ENCODE results near the gene SLC6A8.
"Not testable (repeated sequence)": the region's sequence is repeated elsewhere in the genome, so short reads cannot be mapped to it uniquely, and the experiment has no call there.

SLC6A8 gene

DNA sequence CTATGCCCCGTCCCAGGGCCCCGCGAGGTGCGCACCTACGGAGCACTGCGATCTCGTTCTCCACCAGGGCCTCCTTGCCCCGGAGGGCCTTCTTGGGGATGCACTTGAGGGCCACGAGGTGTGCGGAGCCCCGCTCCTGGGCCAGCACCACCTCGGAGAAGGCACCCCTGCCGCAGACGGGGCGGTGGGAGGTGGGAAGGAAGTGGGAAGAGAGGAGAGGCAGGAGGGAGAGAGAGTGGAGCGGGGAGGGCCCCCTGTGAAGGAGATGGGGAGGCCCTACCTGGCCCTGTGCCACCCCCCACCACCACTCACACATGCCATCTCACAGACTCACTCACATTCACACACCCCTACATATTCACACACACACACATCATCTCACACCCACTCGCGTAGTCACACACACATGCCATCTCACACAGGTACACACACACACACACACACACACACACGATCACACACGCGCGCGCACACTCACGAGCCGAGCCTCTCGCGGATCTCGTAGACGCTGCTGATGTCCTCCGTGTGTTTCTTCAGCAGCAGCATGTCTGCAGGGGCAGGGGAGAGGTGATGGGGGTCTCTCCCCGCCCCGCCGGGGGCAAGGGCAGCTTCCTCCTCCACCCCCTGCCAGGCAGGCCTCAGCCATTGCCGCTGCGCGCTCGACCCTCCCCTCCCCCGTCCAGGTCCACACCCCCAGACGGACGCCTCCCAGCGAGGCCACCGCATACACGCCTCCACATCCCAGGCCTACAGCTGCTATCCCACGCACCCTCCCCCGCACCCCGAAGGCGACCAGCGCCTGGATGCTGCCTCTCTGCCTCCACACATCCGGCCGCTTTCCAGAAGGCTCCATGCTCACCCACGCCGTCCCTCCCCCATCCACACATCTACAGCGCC, 14.9 kb upstream of the SLC6A8 start:
- Histone ChIP-seq H3K36me3 (ENCODE audit: insufficient read depth, low read length) (no peaks in the 10 kb centered on the region), H3K4me1 (ENCODE audit: insufficient read depth, low read length) (no peaks in the 10 kb centered on the region; the same call in 1 of the 2 replicates), H3K9me3 (ENCODE audit: control insufficient read depth, insufficient read depth, low read length) (no peaks in the 10 kb centered on the region), H3K9ac (ENCODE audit: low read depth, low read length) (peak overlapping the region; percentile 11; the same call in 1 of the 2 replicates)

DNA sequence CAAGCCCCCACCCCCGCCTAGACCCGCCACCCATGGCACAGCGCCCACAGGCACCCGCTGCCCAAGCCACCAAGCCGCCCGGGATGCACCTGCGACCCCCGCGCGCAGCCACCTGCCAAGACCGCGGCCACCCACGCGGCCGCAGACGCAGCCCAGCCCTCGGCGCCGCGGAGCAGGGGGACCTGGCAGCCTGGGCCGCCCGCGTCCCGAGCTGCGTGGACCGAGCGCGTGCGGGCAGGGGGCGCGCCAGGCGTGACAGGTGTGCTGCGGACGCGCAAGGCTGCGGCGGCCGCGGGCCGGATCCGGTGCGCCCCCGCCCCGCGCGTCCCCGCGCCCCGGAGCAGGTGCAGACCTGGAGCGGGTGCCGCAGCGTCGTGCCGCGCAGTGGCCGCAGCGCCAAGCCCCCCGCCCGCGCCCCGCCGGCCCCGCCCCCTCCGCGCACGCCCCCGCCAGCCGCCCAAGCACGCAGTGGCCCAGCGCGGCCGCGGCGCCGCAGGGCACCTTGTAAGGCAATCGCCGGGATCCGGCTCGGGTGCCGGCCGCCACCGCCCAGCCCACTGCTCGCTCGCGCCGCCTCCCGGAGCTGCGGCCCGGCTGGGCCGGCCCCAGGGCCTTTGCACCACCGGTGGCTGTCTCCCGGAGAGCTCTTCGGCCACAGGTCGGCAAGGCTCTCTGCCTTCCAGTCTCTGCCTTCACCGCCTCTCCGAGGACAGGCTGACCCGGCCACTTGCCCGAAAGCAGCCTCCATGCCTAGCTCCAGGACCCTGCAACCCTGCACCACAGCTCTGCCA, 14.1 kb upstream of the SLC6A8 start, which contains the start of gene PNCK:
PNCK (minus strand) TSS at position 386 of the 791 bp plus-strand sequence. CDS start 737 bp downstream, outside the sequence.
- no peaks in the 10 kb centered on the region for H3K9me3 ChIP-seq (ENCODE audit: control insufficient read depth, insufficient read depth, low read length)
- H3K36me3 ChIP-seq (ENCODE audit: insufficient read depth, low read length), result no peaks in the 10 kb centered on the region
- H3K4me1 ChIP-seq (ENCODE audit: insufficient read depth, low read length), result no peaks in the 10 kb centered on the region; the same call in 1 of the 2 replicates
- peak within 1 kb of the TSS; percentile 11; the same call in 1 of the 2 replicates for H3K9ac ChIP-seq (ENCODE audit: low read depth, low read length)

- Histone ChIP-seq H3K9me3 (ENCODE audit: control insufficient read depth, insufficient read depth, low read length) (no peaks in the 10 kb centered on the region), H3K36me3 (ENCODE audit: insufficient read depth, low read length) (no peaks in the 10 kb centered on the region), H3K9ac (ENCODE audit: low read depth, low read length) (no peak overlapping the region), H3K4me1 (ENCODE audit: insufficient read depth, low read length) (no peaks in the 10 kb centered on the region; the same call in 1 of the 2 replicates)
These were observed 13.4 kb upstream of the SLC6A8 start for GRCh38 chrX:153674219-153674851.

DNA sequence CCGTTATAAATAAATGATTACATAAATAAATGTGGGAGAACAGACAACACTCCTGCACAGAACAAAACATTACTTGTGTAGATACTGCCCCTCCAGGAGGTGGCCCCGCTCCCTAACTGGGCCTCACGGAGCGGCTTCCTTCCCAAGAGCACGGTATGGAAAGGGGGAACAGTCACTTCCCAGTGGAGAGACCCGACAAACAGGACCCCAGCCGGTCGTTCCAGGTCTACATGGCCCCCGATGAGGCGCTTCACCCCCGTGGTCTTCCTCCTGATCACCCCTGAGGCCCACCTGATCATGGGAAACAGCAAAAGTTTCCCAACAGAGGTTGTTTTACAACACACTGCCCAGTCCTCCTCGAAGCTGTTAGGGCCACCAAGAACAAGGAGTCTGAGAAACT, 6.6 kb upstream of the SLC6A8 start:
- no peak overlapping the region for H3K9ac ChIP-seq (ENCODE audit: low read depth, low read length)
- H3K9me3 ChIP-seq (ENCODE audit: control insufficient read depth, insufficient read depth, low read length), result peaks cover 4% of the 10 kb centered on the region
- peaks cover 13% of the 10 kb centered on the region; the same call in 1 of the 2 replicates for H3K4me1 ChIP-seq (ENCODE audit: insufficient read depth, low read length)
- H3K36me3 ChIP-seq (ENCODE audit: insufficient read depth, low read length), result no peaks in the 10 kb centered on the region

DNA sequence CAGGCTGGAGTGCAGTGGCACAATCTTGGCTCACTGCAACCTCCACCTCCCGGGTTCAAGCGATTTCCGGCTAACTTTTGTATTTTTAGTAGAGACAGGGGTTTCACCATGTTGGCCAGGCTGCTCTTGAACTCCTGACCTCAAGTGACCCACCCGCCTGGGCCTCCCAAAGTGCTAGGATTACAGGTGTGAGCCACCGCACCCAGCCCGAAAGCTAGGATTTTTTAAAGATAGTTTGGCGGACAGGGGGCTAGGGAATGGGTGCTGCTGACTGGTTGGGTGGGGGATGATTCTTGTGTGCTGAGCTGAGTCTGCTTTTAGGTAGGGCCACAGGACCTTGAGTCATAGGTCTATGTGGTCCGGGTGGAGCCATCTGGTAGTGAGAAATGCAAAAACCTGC, 4.2 kb upstream of the SLC6A8 start:
- H3K9me3 ChIP-seq (ENCODE audit: control insufficient read depth, insufficient read depth, low read length); H3K9ac ChIP-seq (ENCODE audit: low read depth, low read length): not testable (repeated sequence)

DNA sequence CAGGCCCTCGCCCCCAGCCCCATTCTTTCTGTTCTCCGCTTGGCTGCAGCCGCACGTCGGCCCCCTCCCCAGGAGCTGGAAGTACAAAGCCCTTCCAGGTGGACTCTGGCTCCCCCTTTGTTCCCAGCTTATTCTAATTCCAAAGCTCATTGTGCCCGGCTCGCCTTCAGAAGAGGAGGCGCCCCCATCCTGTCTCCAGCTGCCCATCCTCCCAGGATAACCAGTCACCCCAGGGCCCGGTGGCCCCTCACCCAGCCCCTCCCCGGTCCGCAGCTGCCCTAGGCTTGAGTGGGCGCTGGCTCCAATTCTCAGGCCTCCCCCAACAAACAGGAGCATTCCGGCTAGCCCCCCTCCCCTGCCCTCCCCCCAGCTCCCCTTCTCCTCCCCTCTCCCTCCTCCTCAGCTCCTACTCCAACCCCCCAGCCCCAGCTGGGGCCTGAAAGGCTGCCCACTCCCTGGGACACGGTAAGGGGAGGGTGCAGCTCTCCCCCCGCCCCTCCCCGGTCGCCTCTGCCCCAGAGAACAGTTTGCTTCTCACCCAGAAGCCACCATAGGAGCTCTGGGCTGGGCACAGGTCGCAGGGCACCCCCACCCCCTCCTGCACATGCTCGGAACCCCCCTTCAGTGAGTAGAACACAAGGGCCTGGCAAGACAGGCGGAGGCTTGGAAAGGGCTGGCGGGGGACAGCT, 3.1 kb upstream of the SLC6A8 start:
- Histone ChIP-seq H3K4me1 (ENCODE audit: insufficient read depth, low read length) (peaks cover 13% of the 10 kb centered on the region; the same call in 1 of the 2 replicates), H3K9ac (ENCODE audit: low read depth, low read length) (peak overlapping the region; percentile 50; the same call in 1 of the 2 replicates), H3K36me3 (ENCODE audit: insufficient read depth, low read length) (no peaks in the 10 kb centered on the region), H3K9me3 (ENCODE audit: control insufficient read depth, insufficient read depth, low read length) (peaks cover 4% of the 10 kb centered on the region)

More for the DNA sequence above, 4.2 kb upstream of the SLC6A8 start:
- peaks cover 13% of the 10 kb centered on the region; the same call in 1 of the 2 replicates for H3K4me1 ChIP-seq (ENCODE audit: insufficient read depth, low read length)
- not testable (repeated sequence) for H3K36me3 ChIP-seq (ENCODE audit: insufficient read depth, low read length)

GRCh38 chrX:153685156-153685536, 2.6 kb upstream of the SLC6A8 start:
- peaks cover 17% of the 10 kb centered on the region; the same call in 1 of the 2 replicates for H3K4me1 ChIP-seq (ENCODE audit: insufficient read depth, low read length)
- H3K36me3 ChIP-seq (ENCODE audit: insufficient read depth, low read length), result no peaks in the 10 kb centered on the region; the same call in 1 of the 2 replicates
- peaks cover 4% of the 10 kb centered on the region for H3K9me3 ChIP-seq (ENCODE audit: control insufficient read depth, insufficient read depth, low read length)
- H3K9ac ChIP-seq (ENCODE audit: low read depth, low read length), result peak overlapping the region; percentile 50

- Histone ChIP-seq H3K4me1 (ENCODE audit: insufficient read depth, low read length) (peaks cover 17% of the 10 kb centered on the region; the same call in 1 of the 2 replicates), H3K9me3 (ENCODE audit: control insufficient read depth, insufficient read depth, low read length) (peaks cover 4% of the 10 kb centered on the region), H3K9ac (ENCODE audit: low read depth, low read length) (peak overlapping the region; percentile 29; the same call in 1 of the 2 replicates), H3K36me3 (ENCODE audit: insufficient read depth, low read length) (no peaks in the 10 kb centered on the region; the same call in 1 of the 2 replicates)
These were observed 1.7 kb upstream of the SLC6A8 start for GRCh38 chrX:153685751-153686696.

- Histone ChIP-seq H3K9me3 (ENCODE audit: control insufficient read depth, insufficient read depth, low read length) (peaks cover 4% of the 10 kb centered on the region), H3K9ac (ENCODE audit: low read depth, low read length) (peak overlapping the region; percentile 29; the same call in 1 of the 2 replicates), H3K36me3 (ENCODE audit: insufficient read depth, low read length) (no peaks in the 10 kb centered on the region; the same call in 1 of the 2 replicates), H3K4me1 (ENCODE audit: insufficient read depth, low read length) (peaks cover 17% of the 10 kb centered on the region; the same call in 1 of the 2 replicates)
These were observed 1.0 kb upstream of the SLC6A8 start for GRCh38 chrX:153686711-153687110.

GRCh38 chrX:153688071-153688470, 345 bp downstream of the SLC6A8 start:
- H3K9me3 ChIP-seq (ENCODE audit: control insufficient read depth, insufficient read depth, low read length), result peaks cover 4% of the 10 kb centered on the region
- H3K36me3 ChIP-seq (ENCODE audit: insufficient read depth, low read length), result no peaks in the 10 kb centered on the region; the same call in 1 of the 2 replicates
- H3K4me1 ChIP-seq (ENCODE audit: insufficient read depth, low read length), result peaks cover 17% of the 10 kb centered on the region; the same call in 1 of the 2 replicates
- no peak overlapping the region for H3K9ac ChIP-seq (ENCODE audit: low read depth, low read length)

DNA sequence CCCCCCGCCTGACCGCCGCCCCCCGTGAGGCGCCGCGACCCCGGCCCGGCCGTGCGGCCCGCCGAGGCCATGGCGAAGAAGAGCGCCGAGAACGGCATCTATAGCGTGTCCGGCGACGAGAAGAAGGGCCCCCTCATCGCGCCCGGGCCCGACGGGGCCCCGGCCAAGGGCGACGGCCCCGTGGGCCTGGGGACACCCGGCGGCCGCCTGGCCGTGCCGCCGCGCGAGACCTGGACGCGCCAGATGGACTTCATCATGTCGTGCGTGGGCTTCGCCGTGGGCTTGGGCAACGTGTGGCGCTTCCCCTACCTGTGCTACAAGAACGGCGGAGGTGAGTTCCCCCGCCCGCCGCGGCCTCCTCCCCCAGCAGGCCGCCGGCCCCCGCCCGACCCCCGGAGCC, 780 bp downstream of the SLC6A8 start:
- H3K36me3 ChIP-seq (ENCODE audit: insufficient read depth, low read length), result no peaks in the 10 kb centered on the region; the same call in 1 of the 2 replicates
- H3K9me3 ChIP-seq (ENCODE audit: control insufficient read depth, insufficient read depth, low read length), result peaks cover 3% of the 10 kb centered on the region
- peaks cover 17% of the 10 kb centered on the region; the same call in 1 of the 2 replicates for H3K4me1 ChIP-seq (ENCODE audit: insufficient read depth, low read length)
- H3K9ac ChIP-seq (ENCODE audit: low read depth, low read length), result peak overlapping the region; percentile 58; the same call in 1 of the 2 replicates

DNA sequence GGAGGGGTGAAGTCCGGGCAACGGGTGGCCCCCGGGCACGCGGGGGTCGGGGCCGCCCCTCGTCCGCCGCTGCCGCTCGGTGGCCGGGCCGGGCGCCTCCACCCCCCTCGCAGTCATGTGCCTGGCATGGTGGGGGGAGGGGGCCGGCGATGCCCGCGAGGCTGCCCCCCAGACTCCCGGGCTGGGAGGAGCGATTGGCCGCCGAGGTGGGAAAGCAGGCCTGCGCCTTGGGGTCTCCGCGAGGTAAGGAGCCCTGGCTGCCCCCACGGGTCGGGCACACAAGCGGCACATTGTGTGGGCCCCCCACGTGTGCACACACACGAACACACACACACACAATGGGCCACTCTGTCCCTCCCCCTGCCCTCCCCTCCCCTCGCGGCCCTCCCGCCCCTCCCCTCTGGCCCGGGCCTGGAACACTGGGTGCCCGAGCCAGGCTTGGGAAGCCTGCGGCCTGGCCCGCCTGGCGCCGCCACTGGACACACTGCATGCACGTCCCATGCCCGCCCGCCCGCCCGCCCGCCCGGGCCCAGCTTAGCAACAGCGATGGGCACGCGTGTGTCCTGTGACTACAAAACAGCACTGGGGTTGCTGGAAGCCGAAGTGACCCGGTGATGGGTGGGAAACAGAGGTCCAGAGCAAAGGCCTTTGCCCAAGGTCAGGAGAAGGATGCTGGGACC, 1.3 kb downstream of the SLC6A8 start:
- H3K36me3 ChIP-seq (ENCODE audit: insufficient read depth, low read length), result no peaks in the 10 kb centered on the region; the same call in 1 of the 2 replicates
- H3K9ac ChIP-seq (ENCODE audit: low read depth, low read length), result peak overlapping the region; percentile 58; the same call in 1 of the 2 replicates
- H3K4me1 ChIP-seq (ENCODE audit: insufficient read depth, low read length), result peaks cover 13% of the 10 kb centered on the region; the same call in 1 of the 2 replicates
- no peaks in the 10 kb centered on the region for H3K9me3 ChIP-seq (ENCODE audit: control insufficient read depth, insufficient read depth, low read length)

Data from ES-I3 (cell line).